GM12878 (cell line): Measurements from ENCODE around the gene SPATA45. TPM values are rescaled to one million over a fixed set of nuclear protein-coding genes. Genes with fewer than 3 reads are reported as not detected.
A peak's percentile ranks its signal among the peaks of the same experiment; 100 is the strongest.

Experiments used
- ATAC-seq: fragments of 200-7000 bp; cut with Tn5 transposase; 3 replicates; pipeline ENCODE4 v1.9.1; 2020; ENCODE audit warnings: mild to moderate bottlenecking, moderate library complexity
- BruUV-seq: library from RNA; stranded (reverse); fragments of 400-500 nt; replicated peaks from 2 replicates; lab custom pipeline; 2021; lab: Mats Ljungman, UMichigan
- CTCF ChIA-PET: fragments of 300-600 bp; sonication (Branson Sonifier 250); formaldehyde crosslinking; extraction: SDS; loops from one replicate; lab custom pipeline; 2021; ENCODE audit warnings: inconsistent platforms; lab: Yijun Ruan, JAX
- POLR2A ChIA-PET: fragments of 350-600 bp; formaldehyde crosslinking; extraction: SDS; loops from one replicate; lab custom pipeline; 2021; ENCODE audit warnings: inconsistent platforms; lab: Charles Lee
- RAD21 ChIA-PET: fragments of 300-600 bp; sonication (Branson Sonifier 250); formaldehyde crosslinking; loops from one replicate; lab custom pipeline; 2023; ENCODE audit warnings: antibody characterized with exemption; ENCODE audit not compliant: unreplicated experiment; lab: Charles Lee
- SMC1A ChIA-PET: fragments of 300-600 bp; sonication (Branson Sonifier 250); formaldehyde crosslinking; loops from one replicate; lab custom pipeline; 2023; ENCODE audit not compliant: unreplicated experiment, uncharacterized antibody; lab: Charles Lee
- DNase-seq: peaks from one replicate; pipeline ENCODE4 v3.0.0-alpha.2; 2011; ENCODE audit warnings: low read depth, low spot score
- FAIRE-seq: peaks from 3 replicates; lab custom pipeline; 2011; peaks lifted over from hg19 to GRCh38; lab: Jason Lieb, UNC
- H2AFZ ChIP-seq: 2 replicates; pipeline ENCODE4 v1.6.0; 2011; ENCODE audit warnings: low read depth, low read length, control low read depth; ENCODE audit not compliant: control insufficient read depth
- H3K27ac ChIP-seq: 2 replicates; pipeline ENCODE4 v1.5.1; 2011; ENCODE audit warnings: control low read depth; ENCODE audit not compliant: control insufficient read depth, insufficient read depth
- H3K27me3 ChIP-seq, 2 experiments: replicated peaks in 1 of 2; 2 replicates each; pipeline versions ENCODE4 v1.6.0 to v1.6.1; 2011; ENCODE audit warnings: low read length in 1 of 2; ENCODE audit not compliant: control insufficient read depth in 2 of 2, insufficient read depth in 2 of 2
- H3K36me3 ChIP-seq, 2 experiments: 2 replicates each; pipeline ENCODE4 v1.5.1; 2011; ENCODE audit warnings: low read length in 1 of 2; ENCODE audit not compliant: control insufficient read depth in 2 of 2, insufficient read depth in 2 of 2
- H3K4me1 ChIP-seq: 2 replicates; pipeline ENCODE4 v1.6.1; 2011; ENCODE audit warnings: mild to moderate bottlenecking, low read length, moderate library complexity, mixed read lengths; ENCODE audit not compliant: control insufficient read depth, insufficient read depth
- H3K4me2 ChIP-seq: 2 replicates; pipeline ENCODE4 v1.6.0; 2011; ENCODE audit warnings: control low read depth; ENCODE audit not compliant: control insufficient read depth, insufficient read depth
- H3K4me3 ChIP-seq: fragments of 200-600 bp; sonication (generic); 2 replicates; pipeline ENCODE4 v1.5.1; 2016
- H3K79me2 ChIP-seq: 2 replicates; pipeline ENCODE4 v1.6.0; 2011; ENCODE audit warnings: low read length; ENCODE audit not compliant: control insufficient read depth, insufficient read depth
- H3K9ac ChIP-seq: 2 replicates; pipeline ENCODE4 v1.8.0; 2011; ENCODE audit warnings: low read length, control low read depth, mixed read lengths; ENCODE audit not compliant: control insufficient read depth, insufficient read depth
- H3K9me3 ChIP-seq: replicated peaks from 3 replicates; pipeline ENCODE4 v1.5.1; 2011; ENCODE audit warnings: mild to moderate bottlenecking, low read length; ENCODE audit not compliant: control insufficient read depth, insufficient read depth
- H4K20me1 ChIP-seq: 2 replicates; pipeline ENCODE4 v1.6.0; 2011; ENCODE audit not compliant: control insufficient read depth, insufficient read depth
- BCL3 ChIP-seq: IDR thresholded peaks from 2 replicates; pipeline ENCODE4 v1.6.1; 2011; ENCODE audit warnings: borderline replicate concordance, low read depth, mild to moderate bottlenecking, moderate library complexity, low read length; ENCODE audit not compliant: insufficient read depth, poor library complexity, severe bottlenecking
- ESRRA ChIP-seq: IDR thresholded peaks from 2 replicates; pipeline ENCODE4 v1.6.1; 2012; ENCODE audit warnings: mild to moderate bottlenecking, low read length, improper control_type of control experiment
- FOXM1 ChIP-seq: IDR thresholded peaks from 2 replicates; pipeline ENCODE4 v1.6.1; 2012; ENCODE audit warnings: low read depth, mild to moderate bottlenecking, inconsistent platforms, low read length, moderate library complexity
- HDAC6 ChIP-seq: fragments of 200-600 bp; sonication (generic); IDR thresholded peaks from one replicate; pipeline ENCODE4 v1.8.0; 2017; ENCODE audit warnings: antibody characterized with exemption; ENCODE audit not compliant: unreplicated experiment
- IKZF2 ChIP-seq, 2 experiments: fragments of 450-650 bp; IDR thresholded peaks; 2 replicates each; pipeline ENCODE4 v1.6.1; 2017; ENCODE audit warnings: mild to moderate bottlenecking in 2 of 2, moderate library complexity in 2 of 2
- LARP7 ChIP-seq: fragments of 450-650 bp; IDR thresholded peaks from 2 replicates; pipeline ENCODE4 v1.6.1; 2017; ENCODE audit warnings: mild to moderate bottlenecking
- NBN ChIP-seq: fragments of 450-650 bp; IDR thresholded peaks from 2 replicates; pipeline ENCODE4 v1.6.1; 2016
- RCOR1 ChIP-seq: conservative IDR thresholded peaks from 2 replicates; pipeline ENCODE4 v1.6.1; 2012; ENCODE audit warnings: low read depth, low read length, improper control_type of control experiment
- SPI1 ChIP-seq: IDR thresholded peaks from 2 replicates; pipeline ENCODE4 v1.6.1; 2011; ENCODE audit warnings: low read depth, mild to moderate bottlenecking, low read length, moderate library complexity, borderline replicate concordance; ENCODE audit not compliant: insufficient read depth
- SREBF1 ChIP-seq: IDR thresholded peaks from 2 replicates; pipeline ENCODE4 v1.6.1; 2012; ENCODE audit warnings: mild to moderate bottlenecking, low read length
- ZBTB4 ChIP-seq: fragments of 450-650 bp; formaldehyde crosslinking; IDR thresholded peaks from 2 replicates; pipeline ENCODE4 v1.4.0; 2022; ENCODE audit warnings: mild to moderate bottlenecking, moderate library complexity
- WGBS: methylation state at CpG from one replicate; pipeline ENCODE4 v1.1.6; 2016; ENCODE audit warnings: low lambda C conversion rate; ENCODE audit not compliant: insufficient replicate concordance, insufficient coverage; ENCODE audit errors: missing lambda C conversion rate; 5-methylcytosine and 5-hydroxymethylcytosine counted together
- in situ Hi-C: fragments of 300-500 bp; cut with MboI; formaldehyde crosslinking; loops from 9 replicates; pipeline ENCODE4 v1.14.3; 2018; ENCODE audit warnings: mixed read lengths
- intact Hi-C: fragments of 100-400 bp; cut with micrococcal nuclease; formaldehyde crosslinking; loops from one replicate; pipeline ENCODE4 v1.14.2; 2022; ENCODE audit not compliant: unreplicated experiment
- polyA plus RNA-seq, 11 experiments: library from polyadenylated mRNA; depleted of rRNA in 4 of 11; unstranded in 6 of 11; stranded (reverse) in 5 of 11; fragments of >200 nt; fragmentation: Nextera tagmentation in 4 of 11; fragmentation: Illumina TruSeq in 1 of 11; extraction: Ambion mirVana in 4 of 11; extraction: Trizol in 1 of 11; gene quantifications; 1 replicate in 1 of 11; 2 replicates in 10 of 11; pipeline versions ENCODE4 v1.2.1 to v1.2.3, GENCODE V29; 2011 to 2016; ENCODE audit warnings: inconsistent platforms in 2 of 11, missing spikeins in 2 of 11, low read depth in 1 of 11
- total RNA-seq, 4 experiments: library from RNA; depleted of rRNA in 3 of 4; stranded (reverse); fragments of >200 nt in 3 of 4; fragmentation: Illumina TruSeq in 1 of 4; extraction: Trizol in 1 of 4; gene quantifications; 2 replicates each; pipeline versions ENCODE4 v1.2.1 to v1.2.3, GENCODE V29; 2013 to 2021
- TF ChIP-seq, protein P1 (sequence below): IDR thresholded peaks from 2 replicates; pipeline ENCODE4 v1.6.1; 2012; ENCODE audit warnings: low read depth, low read length, improper control_type of control experiment
- TF ChIP-seq, protein P2 (sequence below): fragments of 450-650 bp; IDR thresholded peaks from 2 replicates; pipeline ENCODE4 v1.6.1; 2016; ENCODE audit warnings: mild to moderate bottlenecking, moderate library complexity, borderline replicate concordance

SPATA45 gene
- total and polyA plus RNA-seq, 10 of the 15 experiments (the other 5 are each of a cell fraction or from before 2014, with no cell fraction given), result 0.22 to 0.37 (median 0.31) TPM; not detected in 7

- Histone ChIP-seq H3K4me3 (peak within 1 kb of the TSS; percentile 78), H4K20me1 (no peaks in the 10 kb centered on the region), H3K4me1 (peaks cover 8% of the 10 kb centered on the region), H3K27ac (peak within 1 kb of the TSS; percentile 97), H3K9ac (peak within 1 kb of the TSS; percentile 99), H2AFZ (peak within 1 kb of the TSS; percentile 96), H3K79me2 (peaks cover 41% of the 10 kb centered on the region), H3K4me2 (peak within 1 kb of the TSS; percentile 94), H3K9me3 (no peaks in the 10 kb centered on the region; the same call in 2 of the 3 replicates), H3K36me3 (peaks cover 0 to 7% of the 10 kb centered on the region in 2 experiments; a peak in 1 of 4 replicates), H3K27me3 (no peaks in the 10 kb centered on the region)
- ATAC-seq, result peak; percentile 83
- ChIA-PET POLR2A (interaction anchor here (0.7 to 2.1 kb wide), 15 partner anchors 9 to 295 kb away, joined by 3 to 8 read pairs (median 5); partner anchors contain the start of gene VASH2), SMC1A (interaction anchor here (0.7 to 2.2 kb wide), 17 partner anchors 10 to 336 kb away, joined by 3 to 14 read pairs (median 4); partner anchors contain the start of gene RPS6KC1), RAD21 (interaction anchor here (0.6 to 1.7 kb wide), 11 partner anchors 14 to 326 kb away, joined by 3 to 7 read pairs (median 3); partner anchors contain the start of genes ATF3 and BATF3), CTCF (interaction anchor here (0.7 to 1.7 kb wide), 10 partner anchors 10 to 336 kb away, joined by 3 to 9 read pairs (median 4); no protein-coding TSS in a partner anchor)
- BruUV-seq, result TSS peak; percentile 69
- intact Hi-C loops, result loop anchor here (1.0 to 2.0 kb wide), 2 partner anchors 81 to 203 kb away; no protein-coding TSS in a partner anchor
- in situ Hi-C loops, result no loop called here
- WGBS, result 1% methylated on average over 46 of the region's 46 CpGs
- peak; percentile 92 for FAIRE-seq
- peak; percentile 90 for DNase-seq
- TF ChIP-seq SREBF1 (no peak), HDAC6 (no peak), FOXM1 (peak; percentile 64), IKZF2 (IDR thresholded peaks at IDR 0.05) (peak; percentile 56 to 65; a peak in 3 of 4 replicates), ZBTB4 (CRISPR knock-in tag) (no peak), SPI1 (no peak), BCL3 (peak; percentile 62), RCOR1 (no peak), LARP7 (peak; percentile 94), ESRRA (peak; percentile 56; the same call in 1 of the 2 replicates), NBN (peak; percentile 92)
- TF ChIP-seq, protein P1, sequence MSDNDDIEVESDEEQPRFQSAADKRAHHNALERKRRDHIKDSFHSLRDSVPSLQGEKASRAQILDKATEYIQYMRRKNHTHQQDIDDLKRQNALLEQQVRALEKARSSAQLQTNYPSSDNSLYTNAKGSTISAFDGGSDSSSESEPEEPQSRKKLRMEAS, result peak; percentile 70; the same call in 1 of the 2 replicates
- TF ChIP-seq, protein P2, sequence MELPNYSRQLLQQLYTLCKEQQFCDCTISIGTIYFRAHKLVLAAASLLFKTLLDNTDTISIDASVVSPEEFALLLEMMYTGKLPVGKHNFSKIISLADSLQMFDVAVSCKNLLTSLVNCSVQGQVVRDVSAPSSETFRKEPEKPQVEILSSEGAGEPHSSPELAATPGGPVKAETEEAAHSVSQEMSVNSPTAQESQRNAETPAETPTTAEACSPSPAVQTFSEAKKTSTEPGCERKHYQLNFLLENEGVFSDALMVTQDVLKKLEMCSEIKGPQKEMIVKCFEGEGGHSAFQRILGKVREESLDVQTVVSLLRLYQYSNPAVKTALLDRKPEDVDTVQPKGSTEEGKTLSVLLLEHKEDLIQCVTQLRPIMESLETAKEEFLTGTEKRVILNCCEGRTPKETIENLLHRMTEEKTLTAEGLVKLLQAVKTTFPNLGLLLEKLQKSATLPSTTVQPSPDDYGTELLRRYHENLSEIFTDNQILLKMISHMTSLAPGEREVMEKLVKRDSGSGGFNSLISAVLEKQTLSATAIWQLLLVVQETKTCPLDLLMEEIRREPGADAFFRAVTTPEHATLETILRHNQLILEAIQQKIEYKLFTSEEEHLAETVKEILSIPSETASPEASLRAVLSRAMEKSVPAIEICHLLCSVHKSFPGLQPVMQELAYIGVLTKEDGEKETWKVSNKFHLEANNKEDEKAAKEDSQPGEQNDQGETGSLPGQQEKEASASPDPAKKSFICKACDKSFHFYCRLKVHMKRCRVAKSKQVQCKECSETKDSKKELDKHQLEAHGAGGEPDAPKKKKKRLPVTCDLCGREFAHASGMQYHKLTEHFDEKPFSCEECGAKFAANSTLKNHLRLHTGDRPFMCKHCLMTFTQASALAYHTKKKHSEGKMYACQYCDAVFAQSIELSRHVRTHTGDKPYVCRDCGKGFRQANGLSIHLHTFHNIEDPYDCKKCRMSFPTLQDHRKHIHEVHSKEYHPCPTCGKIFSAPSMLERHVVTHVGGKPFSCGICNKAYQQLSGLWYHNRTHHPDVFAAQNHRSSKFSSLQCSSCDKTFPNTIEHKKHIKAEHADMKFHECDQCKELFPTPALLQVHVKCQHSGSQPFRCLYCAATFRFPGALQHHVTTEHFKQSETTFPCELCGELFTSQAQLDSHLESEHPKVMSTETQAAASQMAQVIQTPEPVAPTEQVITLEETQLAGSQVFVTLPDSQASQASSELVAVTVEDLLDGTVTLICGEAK, result peak; percentile 98
Observed at GRCh38 chr1:212791676-212792395, 55.6 kb downstream of the SPATA45 start, which contains the start of the genes NSL1 and TATDN3. Gene NSL1, minus strand, starts transcription at chr1:212791777. Its CDS starts 14 bp downstream, at chr1:212791763. Gene TATDN3, plus strand, starts transcription at chr1:212791894. Its CDS starts 28 bp downstream, at chr1:212791922.
